Measurements from ENCODE around the gene EHF. TPM values are rescaled to one million over a fixed set of nuclear protein-coding genes. Genes with fewer than 3 reads are reported as not detected.

Gene EHF
- total and polyA plus RNA-seq, 2 of the 13 experiments (the other 11 are each of a cell fraction or from before 2014, with no cell fraction given), result 0.04 to 0.46 TPM

DNA sequence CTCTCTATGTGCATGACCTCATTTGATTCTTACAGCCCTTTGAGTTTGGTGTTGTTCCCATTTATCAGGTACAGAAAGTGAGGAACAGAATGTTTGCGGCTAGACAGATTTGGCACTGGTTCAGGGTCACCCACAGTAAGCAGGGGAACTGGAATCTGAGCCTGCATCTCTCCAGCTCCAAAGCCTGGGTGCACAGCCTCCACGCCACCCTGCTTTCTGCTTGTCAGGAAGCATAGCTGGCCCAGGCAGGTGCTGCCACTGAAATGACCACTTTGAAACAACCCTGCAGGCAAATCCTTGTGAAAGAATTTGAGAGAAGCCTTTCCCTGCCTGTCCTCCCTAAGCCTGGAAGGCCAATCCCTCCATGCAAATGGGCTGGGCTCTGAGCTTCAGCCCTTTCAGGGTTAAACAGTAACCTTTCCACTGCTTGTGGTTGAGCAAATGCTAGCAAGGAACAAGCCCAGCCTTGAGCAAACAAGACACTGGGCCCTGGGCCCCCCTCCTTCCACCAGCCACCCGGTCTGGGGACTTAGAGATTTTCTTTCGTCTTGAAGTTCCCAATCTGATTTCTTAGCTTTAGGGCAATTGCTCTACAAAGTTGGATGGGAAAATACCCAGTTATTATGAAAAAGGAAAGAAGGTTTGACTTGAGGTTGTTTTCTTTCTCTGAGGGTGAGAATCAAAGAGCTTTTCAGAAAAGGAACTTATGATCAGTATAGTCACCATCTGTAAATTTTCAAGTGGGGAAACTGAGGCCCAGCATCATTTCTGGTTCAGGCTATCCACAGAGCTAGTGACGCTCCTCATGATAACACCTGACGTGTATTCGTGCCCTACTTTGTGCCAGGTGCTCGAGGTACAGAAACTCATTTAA, 19.4 kb downstream of the EHF start (continued):
- TF ChIP-seq MED1 (CRISPR knock-in tag; IDR thresholded peaks at IDR 0.05), result peak; percentile 73; the same call in 1 of the 2 replicates
- peak; percentile 61; the same call in 1 of the 2 replicates for TF ChIP-seq NFIC (IDR thresholded peaks at IDR 0.05; ENCODE audit: low read length)
- TF ChIP-seq TAF15 (IDR thresholded peaks at IDR 0.05; ENCODE audit: low read depth, low read length, poor library complexity, severe bottlenecking), result no peak
- peak; percentile 41; the same call in 1 of the 2 replicates for TF ChIP-seq YEATS4 (CRISPR knock-in tag; IDR thresholded peaks at IDR 0.05; ENCODE audit: borderline replicate concordance)
- peak; percentile 72; the same call in 1 of the 2 replicates for TF ChIP-seq ZSCAN25 (CRISPR knock-in tag; IDR thresholded peaks at IDR 0.05)
- TF ChIP-seq ZFAT (CRISPR knock-in tag; conservative IDR thresholded peaks at IDR 0.05), result no peak
- TF ChIP-seq RNF2 (conservative IDR thresholded peaks at IDR 0.05; ENCODE audit: low read depth), result no peak
- no peak for TF ChIP-seq ISX (CRISPR knock-in tag; conservative IDR thresholded peaks at IDR 0.05)
- TF ChIP-seq LBX2 (CRISPR knock-in tag; IDR thresholded peaks at IDR 0.05; ENCODE audit: borderline replicate concordance), result no peak
- peak; percentile 82 for TF ChIP-seq SALL1 (CRISPR knock-in tag; IDR thresholded peaks at IDR 0.05)
- TF ChIP-seq, protein P1, sequence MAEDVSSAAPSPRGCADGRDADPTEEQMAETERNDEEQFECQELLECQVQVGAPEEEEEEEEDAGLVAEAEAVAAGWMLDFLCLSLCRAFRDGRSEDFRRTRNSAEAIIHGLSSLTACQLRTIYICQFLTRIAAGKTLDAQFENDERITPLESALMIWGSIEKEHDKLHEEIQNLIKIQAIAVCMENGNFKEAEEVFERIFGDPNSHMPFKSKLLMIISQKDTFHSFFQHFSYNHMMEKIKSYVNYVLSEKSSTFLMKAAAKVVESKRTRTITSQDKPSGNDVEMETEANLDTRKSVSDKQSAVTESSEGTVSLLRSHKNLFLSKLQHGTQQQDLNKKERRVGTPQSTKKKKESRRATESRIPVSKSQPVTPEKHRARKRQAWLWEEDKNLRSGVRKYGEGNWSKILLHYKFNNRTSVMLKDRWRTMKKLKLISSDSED (CRISPR knock-in tag; IDR thresholded peaks at IDR 0.05), result no peak
- no peak for TF ChIP-seq TRIM24 (CRISPR knock-in tag; IDR thresholded peaks at IDR 0.05)
- no peak for TF ChIP-seq ZNF512 (CRISPR knock-in tag; IDR thresholded peaks at IDR 0.05)
- peak; percentile 56; the same call in 1 of the 2 replicates for TF ChIP-seq CCDC6 (CRISPR knock-in tag; IDR thresholded peaks at IDR 0.05)
- TF ChIP-seq PRMT3 (CRISPR knock-in tag; IDR thresholded peaks at IDR 0.05; ENCODE audit: borderline replicate concordance, low read depth), result no peak
- TF ChIP-seq ZNF317 (CRISPR knock-in tag; IDR thresholded peaks at IDR 0.05), result peak; percentile 62
- TF ChIP-seq ZNF543 (CRISPR knock-in tag; IDR thresholded peaks at IDR 0.05), result no peak
- no peak for TF ChIP-seq RFX5 (IDR thresholded peaks at IDR 0.05; ENCODE audit: low read depth, low read length)
- peak; percentile 93 for TF ChIP-seq GATAD2A (CRISPR knock-in tag; IDR thresholded peaks at IDR 0.05)
- peak; percentile 41; the same call in 1 of the 2 replicates for TF ChIP-seq ZNF772 (CRISPR knock-in tag; IDR thresholded peaks at IDR 0.05)
- TF ChIP-seq GATA4 (IDR thresholded peaks at IDR 0.05; ENCODE audit: borderline replicate concordance, low read depth), result no peak
- no peak for TF ChIP-seq KMT2B (CRISPR knock-in tag; IDR thresholded peaks at IDR 0.05)
- no peak for TF ChIP-seq KLF11 (CRISPR knock-in tag; IDR thresholded peaks at IDR 0.05)
- no peak for TF ChIP-seq ZNF674 (CRISPR knock-in tag; IDR thresholded peaks at IDR 0.05; ENCODE audit: low read depth)
- no peak; the same call in 1 of the 2 replicates for TF ChIP-seq FOXJ3 (CRISPR knock-in tag; IDR thresholded peaks at IDR 0.05; ENCODE audit: borderline replicate concordance)

All from HepG2 (cell line).